Hematopoietic multipotent progenitor cell treated with erythropoietin and hydrocortisone succinate and interleukin-3 and kit ligand, for 4 days (in vitro differentiated cells): ENCODE measurements around the gene PLXNB2.

Source experiments
- DNase-seq: peaks from one replicate; pipeline ENCODE4 v3.0.0-alpha.2; 2015

PLXNB2 gene

DNA sequence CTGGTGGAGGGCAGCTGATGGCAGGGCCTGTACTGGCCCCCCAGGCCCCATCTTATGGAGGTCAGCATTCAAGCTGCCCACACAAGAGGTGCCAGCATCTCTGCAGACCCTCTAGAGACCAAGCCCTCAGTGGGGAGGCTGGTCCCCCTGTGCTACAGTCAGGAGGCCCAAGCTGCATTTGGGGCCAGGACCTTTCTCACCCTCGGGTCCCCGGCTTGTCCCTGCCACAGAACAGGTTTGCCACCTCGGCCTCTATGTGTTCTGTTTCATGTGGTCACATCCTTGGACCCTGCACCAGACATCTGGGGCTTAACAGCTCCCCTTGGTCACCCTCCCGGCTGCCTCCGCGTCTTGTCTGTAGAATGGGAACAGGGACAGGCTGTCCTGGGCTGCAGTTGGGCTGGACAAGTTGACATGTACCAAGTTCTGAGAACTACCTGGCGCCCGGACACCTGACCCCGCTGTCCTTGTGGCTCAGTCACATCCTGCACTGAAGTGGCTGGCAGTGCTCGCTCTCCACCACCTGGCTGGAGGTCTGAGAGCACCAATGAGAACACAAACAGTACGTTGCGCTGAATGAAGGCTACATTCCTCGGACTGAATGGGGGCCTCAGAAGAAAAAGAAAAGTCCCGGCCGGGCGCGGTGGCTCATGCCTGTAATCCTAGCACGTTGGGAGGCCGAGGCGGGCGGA lies 2.7 kb upstream of the PLXNB2 start:
- no peak for DNase-seq

DNA sequence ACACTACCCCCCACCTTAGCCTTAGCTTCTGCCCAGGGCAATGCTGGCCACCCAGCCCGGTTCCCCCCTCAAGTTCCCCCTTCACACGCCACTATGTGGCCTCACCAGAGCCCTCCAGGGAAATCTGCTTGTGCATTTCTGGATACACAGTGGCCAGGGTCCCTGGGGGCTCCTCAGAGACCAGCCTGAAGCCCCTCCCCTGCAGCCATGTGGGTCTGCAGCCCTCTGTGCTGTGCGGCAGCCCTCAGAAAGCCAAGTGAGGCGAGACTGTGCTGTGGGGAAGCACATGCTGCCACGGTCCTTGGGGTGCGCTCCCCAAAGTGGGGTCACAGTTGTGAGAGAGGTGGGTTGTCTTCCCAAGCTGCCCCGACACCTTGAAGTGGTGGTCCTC lies 2.1 kb upstream of the PLXNB2 start:
- DNase-seq, result no peak

DNA sequence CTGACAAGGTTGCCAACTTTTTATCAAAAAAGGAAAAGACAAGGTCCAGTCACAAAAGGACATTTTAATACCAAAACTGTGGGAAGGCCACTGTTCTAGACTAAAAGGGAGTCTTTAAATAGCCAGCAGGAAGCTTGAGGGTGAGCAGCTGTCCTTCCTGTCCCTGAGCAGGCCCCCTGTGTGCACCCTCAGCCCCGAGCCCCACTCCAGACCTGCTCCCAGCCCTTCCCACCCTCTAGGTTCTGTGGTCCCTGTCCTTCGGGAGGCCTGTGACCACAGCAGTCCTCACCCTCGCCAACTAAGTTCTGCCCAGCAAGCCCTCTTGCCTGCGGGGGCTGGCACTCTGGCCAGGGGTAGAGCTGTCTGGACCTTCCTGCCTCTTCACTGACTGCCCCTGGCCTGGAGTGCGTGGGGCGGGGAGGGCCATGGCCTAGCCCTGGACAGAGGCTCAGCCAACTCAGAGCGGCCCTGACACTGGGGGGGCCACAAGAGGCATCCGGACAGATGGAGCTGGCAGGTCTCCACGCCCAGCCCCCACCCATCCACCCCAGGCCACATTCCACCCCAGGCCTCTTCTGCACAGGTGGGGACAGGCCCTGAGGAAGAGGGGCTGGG lies 1.6 kb upstream of the PLXNB2 start:
- DNase-seq, result no peak

DNA sequence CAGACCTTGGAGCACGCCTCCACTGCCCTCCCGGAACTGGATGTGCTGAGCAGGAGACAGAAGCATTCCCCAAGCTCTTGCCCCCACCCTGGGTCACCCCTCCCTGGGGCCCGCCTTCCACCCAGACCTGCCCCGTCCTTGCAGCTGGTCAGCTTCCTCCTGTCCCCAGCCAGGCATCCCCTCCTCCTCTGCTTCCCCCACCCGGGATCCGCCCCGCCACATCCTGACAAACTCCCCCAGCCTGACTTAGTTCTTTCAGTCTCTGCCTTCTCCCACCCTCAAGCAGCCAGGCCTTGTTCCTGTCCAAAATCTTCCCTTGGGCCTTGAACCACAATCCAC lies 1.1 kb upstream of the PLXNB2 start:
- DNase-seq, result peak; percentile 54

DNA sequence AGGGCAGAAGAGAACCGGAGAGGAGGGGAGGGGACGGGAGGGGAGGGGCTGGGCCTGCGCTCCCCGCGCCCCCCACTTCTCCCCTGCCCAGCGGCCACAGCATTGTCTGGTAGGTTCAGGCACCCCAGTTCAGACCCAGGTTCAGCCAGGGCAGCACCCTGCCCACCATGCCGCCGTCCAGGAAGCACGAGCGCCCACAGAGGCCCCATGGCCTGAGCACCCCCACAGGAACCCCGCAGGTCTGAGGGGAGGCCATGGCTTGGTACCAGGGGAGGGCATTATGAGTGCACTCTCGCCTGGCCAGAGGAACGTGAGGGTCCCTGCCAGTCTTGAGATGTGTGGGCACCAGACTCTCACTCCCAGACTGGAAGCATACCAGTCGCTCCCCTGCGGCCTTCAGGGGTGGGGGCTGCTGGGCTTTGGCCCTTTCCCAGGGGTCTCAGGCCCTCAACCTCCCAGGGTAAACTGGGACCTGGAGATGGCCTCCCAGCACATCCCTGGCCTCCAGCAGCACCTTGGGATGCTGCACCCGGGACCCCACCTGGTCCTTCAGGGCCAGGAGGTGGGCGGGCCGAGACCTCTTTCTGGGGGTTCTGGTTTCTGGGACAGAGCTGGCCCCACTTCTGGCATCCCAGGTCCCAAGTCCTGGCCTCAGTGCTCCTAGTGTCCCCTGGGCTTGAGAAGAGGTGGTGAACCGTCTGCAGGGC lies 597 bp upstream of the PLXNB2 start:
- DNase-seq, result no peak

DNA sequence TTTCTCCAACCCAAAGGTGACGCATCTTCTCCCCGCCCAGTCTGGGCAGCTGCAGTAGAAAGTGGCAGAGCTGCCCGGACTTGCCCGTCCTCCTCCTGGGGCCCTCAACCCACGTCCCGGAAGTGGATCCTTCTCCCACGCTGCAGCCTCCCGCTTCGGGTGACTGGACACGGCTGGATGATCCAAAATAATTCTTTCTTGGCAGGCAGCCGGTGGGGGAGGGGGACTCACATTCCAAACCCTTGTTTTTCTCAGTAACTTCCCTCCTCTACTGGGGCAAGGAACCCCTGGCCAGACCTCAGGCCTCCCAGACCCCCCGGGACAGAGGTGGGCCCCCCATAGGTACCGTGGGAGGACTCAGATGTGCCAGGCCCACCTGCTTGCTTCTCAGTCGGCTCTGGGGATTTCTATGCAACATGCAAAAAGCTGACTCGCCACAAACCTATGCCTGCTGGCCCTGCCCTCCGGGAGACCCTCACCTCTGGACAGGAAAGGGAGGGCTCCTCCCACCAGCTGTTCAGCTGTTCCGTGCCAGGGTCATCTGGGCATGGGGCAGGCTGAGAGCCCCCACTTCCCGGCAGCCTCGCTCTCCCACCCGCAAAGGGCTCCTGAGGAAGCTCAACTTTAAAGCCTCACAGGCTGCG lies 1.4 kb downstream of the PLXNB2 start:
- peak; percentile 46 for DNase-seq

DNA sequence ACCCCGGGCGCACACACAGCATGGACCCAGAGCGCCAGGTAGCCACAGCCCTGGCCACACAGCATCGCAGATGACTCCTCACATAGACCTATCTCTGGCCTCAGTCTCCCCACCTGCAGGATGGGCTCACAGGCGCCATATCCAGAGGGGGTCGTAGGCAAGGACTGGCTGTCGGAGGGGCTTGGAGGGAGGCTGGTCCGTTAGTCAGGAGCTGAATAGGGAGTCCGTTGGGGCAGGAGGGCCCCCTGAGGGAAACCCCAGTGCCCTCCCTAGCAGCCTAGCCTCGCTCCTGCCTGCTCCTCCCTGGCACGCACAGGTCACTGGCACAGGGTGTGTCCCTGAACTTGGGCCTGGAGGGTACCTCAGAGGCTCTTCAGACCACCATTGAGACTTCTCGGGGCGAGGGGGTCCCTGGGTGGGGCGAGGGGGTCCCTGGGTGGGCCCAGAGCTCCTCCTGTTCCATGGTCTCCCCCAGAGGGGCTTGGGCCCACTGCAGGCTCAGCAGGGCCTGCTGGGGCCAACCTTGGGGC lies 2.0 kb downstream of the PLXNB2 start:
- no peak for DNase-seq

DNA sequence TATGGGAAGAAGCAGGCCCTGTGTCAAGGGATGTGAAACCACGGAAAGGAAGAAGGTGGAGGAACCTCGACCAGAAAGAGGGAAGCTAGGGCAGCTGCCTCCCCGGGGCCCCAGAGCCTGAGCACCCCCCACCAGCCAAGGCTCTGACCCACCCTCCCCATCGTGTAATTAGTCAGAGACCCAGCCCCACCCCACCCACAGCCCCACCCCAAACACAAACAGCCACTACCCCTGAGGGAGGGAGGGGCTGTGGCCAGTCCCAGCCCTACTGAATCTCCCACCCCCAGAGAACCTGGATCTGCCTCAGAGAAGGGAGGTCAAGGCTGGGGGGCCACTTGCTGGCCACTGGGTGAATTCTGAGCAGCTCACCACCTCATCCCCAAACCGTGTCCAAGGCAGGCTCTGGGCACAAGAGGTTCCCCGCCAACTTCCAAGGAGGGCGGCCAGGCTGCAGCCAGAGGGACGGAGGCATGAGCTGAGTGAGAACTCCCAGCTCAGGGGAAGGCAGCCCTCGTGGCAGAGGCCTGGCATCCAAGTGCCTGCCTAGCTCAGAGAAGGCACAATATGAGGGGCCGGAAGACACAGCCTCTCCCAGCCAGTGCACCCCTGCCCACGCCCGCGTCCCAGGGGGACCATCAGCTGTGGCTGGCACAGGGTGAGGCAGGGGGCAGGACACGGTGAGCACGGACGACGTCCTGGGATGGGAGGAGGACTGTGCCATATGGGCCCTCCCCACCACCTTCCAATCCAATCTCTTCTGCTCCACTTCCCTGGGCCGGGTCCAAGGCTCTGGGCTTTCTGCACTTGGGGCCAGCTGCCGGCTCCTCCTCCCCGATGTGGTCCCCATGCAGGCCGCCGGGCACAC lies 2.7 kb downstream of the PLXNB2 start:
- no peak for DNase-seq

DNA sequence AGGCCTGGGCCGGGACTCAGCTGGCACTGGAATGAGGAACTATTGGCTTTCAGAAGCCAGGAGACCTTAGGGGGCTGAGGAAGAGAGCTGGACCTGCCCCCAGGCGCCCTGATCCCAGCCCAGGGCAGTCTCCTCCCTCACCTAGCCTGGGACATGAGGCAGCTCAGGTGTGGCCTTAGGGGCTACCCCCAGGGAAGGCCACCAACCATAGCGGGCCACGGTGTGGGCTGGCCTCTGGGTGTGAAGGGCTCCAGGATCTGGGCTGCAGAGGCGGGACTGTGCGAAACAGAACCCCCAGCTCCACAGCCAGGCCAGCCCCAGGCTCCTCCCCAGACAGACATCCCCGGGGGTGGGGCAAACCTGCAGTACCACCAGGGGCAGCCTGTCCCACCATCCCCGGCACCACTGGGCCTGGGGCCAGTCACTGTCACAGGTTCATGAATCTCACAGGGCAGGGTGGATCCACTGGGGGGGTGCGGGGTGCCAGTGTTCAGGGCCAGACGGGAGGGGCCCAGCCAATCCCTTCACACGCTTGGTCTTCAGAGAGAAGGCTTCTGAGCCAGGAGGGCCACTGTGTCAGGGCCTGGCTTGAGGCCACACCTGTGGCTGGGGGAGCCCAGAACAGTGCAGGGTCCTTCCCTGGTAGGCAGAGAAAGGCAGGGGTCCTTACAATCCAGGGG lies 3.5 kb downstream of the PLXNB2 start:
- no peak for DNase-seq

DNA sequence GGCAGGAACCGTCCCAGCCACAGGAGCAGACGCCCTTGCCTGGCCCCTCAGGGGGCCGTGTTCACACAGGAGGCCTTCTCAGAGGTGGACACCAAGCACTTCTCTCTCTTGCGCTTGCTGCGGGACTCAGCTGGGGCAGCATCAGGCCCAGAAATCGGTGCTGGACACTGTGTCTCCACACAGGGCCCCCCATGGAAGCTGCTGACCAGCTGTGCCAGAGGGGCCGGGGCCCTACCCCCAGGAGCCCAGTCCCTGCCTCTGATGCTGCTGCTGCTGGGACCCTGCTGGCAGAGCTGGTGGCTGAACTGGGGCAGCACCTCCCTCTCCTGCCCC lies 4.0 kb downstream of the PLXNB2 start:
- no peak for DNase-seq

DNA sequence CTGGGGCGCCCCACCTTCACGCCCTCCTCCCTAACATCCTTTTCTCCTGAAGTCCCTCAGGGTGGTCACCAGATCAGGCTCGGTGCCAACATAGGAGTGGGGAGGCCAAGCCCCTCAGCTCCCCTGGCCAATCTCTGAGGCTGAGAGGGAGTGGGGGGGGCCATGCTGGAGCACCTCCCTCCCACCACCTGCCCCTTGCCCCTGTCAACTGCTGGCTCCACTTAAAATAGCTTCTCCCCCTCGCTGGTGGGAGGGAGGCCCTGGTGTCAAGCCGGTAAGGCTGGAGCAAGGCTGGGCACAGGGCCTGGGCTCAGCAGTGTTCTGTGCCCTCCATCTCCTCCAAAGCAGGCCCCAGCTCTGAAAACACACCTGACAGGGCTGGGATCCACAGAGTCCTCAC lies 4.9 kb downstream of the PLXNB2 start:
- no peak for DNase-seq

DNA sequence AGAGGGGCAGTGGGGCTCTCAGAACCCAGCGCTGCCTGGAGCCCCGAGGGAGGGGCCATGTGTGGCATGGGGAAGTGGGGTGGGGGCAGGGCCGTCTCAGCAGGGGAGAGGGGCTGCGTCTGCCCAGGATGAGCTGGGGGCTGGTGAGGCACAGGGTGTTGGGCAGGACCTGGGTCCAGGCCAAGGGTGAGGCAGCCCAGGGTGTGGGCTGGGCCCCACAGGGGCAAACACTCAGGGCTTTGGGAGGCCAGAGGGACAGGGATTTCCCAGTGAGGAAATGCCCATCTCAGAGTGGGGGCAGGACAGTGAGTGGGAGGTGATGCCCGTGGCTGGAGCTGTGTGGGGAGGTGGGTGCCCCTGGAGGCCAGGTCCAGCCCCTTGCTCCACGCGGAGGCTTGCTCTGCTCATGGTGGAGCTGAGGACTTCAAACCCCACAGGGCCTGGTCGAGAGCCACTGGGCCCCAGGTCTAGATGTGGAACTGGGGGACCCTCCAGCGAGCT lies 5.4 kb downstream of the PLXNB2 start:
- no peak for DNase-seq

DNA sequence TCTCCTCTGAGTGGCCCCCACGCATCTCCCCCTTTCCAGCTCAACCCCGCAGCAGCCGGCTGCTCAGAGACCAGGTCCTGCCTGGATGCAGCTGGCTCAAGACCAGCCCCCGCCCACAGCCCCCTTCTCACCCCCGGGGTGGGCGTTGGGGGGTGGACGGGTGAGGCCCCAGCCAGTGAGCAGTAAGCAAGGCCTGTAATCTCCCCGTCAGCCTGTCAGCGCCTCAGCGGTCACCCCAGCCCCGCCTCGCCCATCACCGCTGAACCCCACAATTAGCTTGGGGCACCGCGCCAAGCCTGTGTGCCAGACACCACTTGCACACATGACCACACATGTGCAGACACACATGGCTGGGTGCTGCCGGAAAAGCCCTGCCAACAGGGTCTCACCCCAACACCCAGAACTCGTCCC lies 5.9 kb downstream of the PLXNB2 start:
- DNase-seq, result no peak

DNA sequence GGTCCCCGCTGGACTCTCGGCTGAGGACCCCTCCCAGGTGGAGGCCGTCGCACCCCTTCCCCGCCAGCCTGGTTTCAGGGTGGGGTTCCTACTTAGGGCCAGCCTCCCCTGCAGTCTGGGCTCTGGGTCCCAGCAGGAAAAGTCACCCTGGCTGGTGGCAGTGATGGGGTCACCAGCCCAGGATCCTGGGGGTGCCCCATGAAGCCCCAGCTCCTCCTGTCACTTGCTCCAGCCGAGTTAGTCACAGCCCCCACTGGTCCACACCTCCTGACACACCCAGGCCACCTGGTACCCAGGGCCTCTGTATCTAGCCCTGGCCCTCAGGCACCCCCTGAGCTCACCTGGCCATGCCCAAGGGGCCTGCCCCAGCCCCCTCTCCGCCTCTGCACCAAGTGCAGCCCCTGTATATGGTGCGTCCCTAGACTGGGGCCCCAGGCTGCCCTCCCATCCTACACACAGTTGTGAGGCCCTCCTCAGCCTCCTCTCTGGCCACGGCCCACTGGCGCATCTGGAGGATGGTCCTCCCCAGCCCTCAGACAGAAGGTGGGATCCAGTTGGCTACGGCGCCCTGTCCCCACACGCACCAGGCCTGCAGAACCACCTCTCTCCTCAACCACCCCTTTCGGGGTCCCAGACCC lies 6.7 kb downstream of the PLXNB2 start:
- no peak for DNase-seq

DNA sequence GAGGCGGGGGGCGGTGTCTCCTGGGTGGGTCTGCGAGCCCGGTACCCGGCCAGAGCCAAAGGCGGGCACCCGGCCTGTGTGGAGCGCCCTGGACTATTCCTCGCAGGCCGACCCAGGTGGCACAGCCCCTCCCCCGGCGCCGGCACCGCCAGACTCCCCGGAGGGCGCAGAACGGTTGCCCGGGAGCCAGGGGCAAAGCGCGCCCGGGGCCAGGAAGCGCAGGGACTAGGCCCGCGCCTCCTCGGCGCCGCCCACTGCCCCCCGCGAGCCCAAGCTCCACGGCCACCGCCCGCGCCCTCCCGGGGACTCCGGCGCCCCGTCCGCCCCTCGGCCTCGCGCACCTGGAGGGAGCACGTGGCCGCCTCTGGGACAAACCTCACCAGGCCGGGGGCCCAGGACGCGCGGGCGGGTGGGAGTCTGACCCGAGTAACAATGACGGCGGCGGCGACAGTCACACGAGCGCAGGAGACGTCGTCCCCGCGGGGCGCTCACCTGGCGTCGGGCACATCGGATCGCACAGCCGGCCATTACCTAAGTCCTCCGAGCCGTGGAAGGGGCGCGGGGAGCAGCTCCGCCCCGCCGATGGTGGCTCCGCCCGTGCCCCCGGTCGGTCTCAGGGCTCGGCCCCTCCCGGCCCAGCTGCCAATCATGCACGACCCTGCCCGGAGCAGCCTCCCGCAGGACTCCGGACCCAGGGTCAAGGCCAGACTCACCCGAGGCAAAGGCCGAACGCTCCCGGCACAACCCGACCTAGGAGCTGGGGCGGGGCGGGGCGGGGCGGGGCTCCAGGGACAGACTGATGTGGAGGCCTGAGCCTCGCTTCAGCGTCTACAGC lies 7.4 kb downstream of the PLXNB2 start:
- DNase-seq, result no peak

DNA sequence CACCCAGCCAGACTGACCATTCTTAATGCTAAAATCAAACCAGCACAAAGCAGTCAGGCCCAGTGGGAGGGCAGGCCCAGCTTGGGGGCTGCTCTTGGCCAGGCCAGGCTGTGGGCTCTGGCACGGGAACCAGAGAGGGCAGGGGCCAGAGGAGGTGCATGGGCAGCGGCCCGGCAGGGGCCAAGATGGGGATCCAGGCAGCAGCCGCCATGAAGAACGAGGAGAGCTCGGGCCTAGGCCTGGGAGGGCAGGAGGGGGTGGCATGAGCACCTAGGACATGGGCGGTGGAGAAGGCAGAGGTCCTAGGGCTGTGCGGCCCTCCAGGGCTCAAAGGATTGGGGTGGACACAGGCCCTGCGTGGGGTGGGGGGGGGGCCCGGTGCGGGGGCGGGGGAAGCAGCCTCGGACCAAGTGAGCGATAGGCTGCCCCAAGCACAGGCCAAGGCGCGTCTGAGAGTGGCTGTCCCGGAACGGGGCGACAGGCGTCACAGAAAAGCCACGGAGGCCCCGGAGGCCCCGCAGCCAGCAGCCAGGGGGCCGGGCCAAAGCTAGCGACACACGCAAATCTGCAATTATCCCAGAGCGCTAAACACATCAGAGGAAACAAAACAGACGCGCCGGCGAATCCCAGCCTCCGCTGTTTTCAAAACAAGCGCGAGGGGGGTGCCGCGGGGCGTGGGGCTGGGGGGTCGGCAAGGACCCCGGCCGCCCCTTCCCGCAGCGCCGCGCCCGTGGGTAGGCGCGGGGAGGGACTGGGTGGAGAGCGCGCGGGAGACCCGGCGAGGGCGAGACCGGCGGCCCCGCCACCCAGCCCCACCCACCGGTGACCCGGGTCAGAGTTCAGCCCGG lies 8.3 kb downstream of the PLXNB2 start:
- peak; percentile 46 for DNase-seq

DNA sequence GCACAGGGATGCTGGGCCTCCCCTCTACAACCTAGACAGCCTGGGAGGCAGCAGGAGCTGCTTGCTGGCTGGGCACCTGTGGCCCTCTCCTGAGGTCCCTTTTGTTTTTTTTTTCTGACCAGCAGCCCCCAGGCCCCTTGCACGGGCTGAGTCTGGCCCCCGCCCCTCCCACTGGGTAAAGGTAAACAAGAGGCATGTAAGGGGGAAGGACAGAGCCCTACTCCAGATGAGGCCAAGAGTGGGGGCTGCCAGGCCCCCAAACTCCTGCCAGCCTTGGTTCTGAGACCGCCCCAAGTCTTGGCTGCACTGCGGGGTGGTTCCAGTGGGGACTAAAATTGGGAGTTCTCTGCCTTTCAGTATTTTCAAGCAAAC lies 9.2 kb downstream of the PLXNB2 start:
- no peak for DNase-seq

DNA sequence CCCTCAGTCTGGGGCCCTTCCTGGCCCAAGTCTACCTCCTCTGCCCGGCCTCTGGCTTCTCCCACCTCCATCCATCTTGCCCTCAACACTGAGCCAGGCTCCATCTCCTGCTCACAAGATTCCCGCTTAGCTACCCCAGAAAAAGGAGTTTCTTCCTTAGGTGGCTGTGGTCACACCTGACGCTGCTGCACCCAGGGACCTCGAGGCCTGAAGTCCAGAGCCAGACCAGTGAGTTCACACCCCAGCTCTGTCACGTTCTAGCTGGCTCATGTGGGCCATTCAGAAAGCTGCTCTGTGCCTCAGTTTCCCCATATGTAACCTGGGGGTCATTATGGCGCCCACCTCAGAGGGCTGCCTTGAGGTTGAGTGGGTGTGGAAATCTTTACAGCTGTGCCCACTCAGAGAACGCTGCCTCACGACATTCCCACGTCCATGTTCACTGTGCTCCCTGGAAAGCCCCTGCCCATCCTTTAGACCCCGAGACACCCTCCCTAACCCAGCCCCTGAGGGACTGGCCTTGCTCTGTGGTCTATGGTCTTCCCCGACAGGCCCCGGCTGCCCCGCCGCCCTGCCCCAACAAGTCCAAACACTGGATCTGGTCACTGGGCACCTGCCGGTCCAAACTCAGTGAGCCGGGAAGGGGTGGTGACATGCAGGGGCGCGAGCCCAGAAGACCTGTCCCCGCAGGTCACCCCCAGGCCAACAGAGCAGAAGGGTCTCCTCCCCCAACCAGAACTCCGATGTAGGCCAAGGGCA lies 9.8 kb downstream of the PLXNB2 start:
- DNase-seq, result no peak
